Gastroesophageal sphincter (tissue), 4 donors: Measurements from ENCODE around the gene DPEP1. TPM values are rescaled to one million over a fixed set of nuclear protein-coding genes. Genes with fewer than 3 reads are reported as not detected.

Experiments used
- ATAC-seq: fragments of 150-250 bp; one replicate; pipeline ENCODE4 v1.9.1; 2016; ENCODE audit warnings: mild to moderate bottlenecking, moderate library complexity
- H3K27ac ChIP-seq, 4 donors: fragments of 200-600 bp; sonication (generic) in 3 of 4; 1 replicate in 3 of 4; 2 replicates in 1 of 4; pipeline ENCODE4 v1.5.1; 2016 to 2019
- H3K27me3 ChIP-seq: fragments of 200-600 bp; sonication (generic); one replicate; pipeline ENCODE4 v1.5.1; 2019
- H3K36me3 ChIP-seq, 2 donors: fragments of 200-600 bp; sonication (generic); one replicate each; pipeline ENCODE4 v1.5.1; 2019; ENCODE audit warnings: control low read depth in 1 of 2
- H3K4me1 ChIP-seq, 3 donors: fragments of 200-600 bp; sonication (generic); 1 replicate in 2 of 3; 2 replicates in 1 of 3; pipeline ENCODE4 v1.5.1; 2016 to 2019; ENCODE audit warnings: control low read depth in 2 of 3
- H3K4me3 ChIP-seq, 2 donors: fragments of 200-600 bp; sonication (generic); one replicate each; pipeline ENCODE4 v1.5.1; 2019; ENCODE audit warnings: mild to moderate bottlenecking in 1 of 2, moderate library complexity in 1 of 2
- H3K9me3 ChIP-seq, 3 donors: fragments of 200-600 bp; sonication (generic); one replicate each; pipeline ENCODE4 v1.5.1; 2017 to 2019; ENCODE audit warnings: control low read depth in 2 of 3
- CTCF ChIP-seq, 4 experiments: fragments of 200-600 bp in 2 of 4; fragments of 450-650 bp in 2 of 4; sonication (generic) in 1 of 4; IDR thresholded peaks; one replicate each; pipeline ENCODE4 v1.5.1; 2017 to 2019; ENCODE audit warnings: antibody characterized with exemption in 4 of 4, mild to moderate bottlenecking in 2 of 4, moderate library complexity in 2 of 4
- EP300 ChIP-seq: sonication (generic); formaldehyde crosslinking; IDR thresholded peaks from one replicate; pipeline ENCODE4 v1.6.1; 2017; ENCODE audit warnings: antibody characterized with exemption, mild to moderate bottlenecking
- POLR2A ChIP-seq, 2 donors: fragments of 450-650 bp; IDR thresholded peaks; one replicate each; pipeline ENCODE4 v1.6.1; 2017; ENCODE audit warnings: antibody characterized with exemption in 2 of 2, mild to moderate bottlenecking in 2 of 2, moderate library complexity in 1 of 2
- POLR2AphosphoS5 ChIP-seq: sonication (generic); formaldehyde crosslinking; IDR thresholded peaks from one replicate; pipeline ENCODE4 v1.6.1; 2017; ENCODE audit warnings: antibody characterized with exemption
- WGBS, 2 donors: methylation state at CpG; one replicate each; pipeline ENCODE4 v1.1.5; 2018; ENCODE audit warnings: low coverage in 1 of 2; 5-methylcytosine and 5-hydroxymethylcytosine counted together
- total RNA-seq, 4 donors: library from RNA; depleted of rRNA; stranded (reverse); fragments of >200 nt; gene quantifications; one replicate each; pipeline ENCODE4 v1.1.0, GENCODE V29; 2016

DPEP1 gene
- total RNA-seq, 4 donors from 2014 or later = 0.54 TPM; not detected in 3

GRCh38 chr16:89583197-89583894, 30.1 kb upstream of the DPEP1 start:
- no peaks in the 10 kb centered on the region for H3K9me3 ChIP-seq
- peaks cover 0 to 6% (median 0%) of the 10 kb centered on the region in 3 donors for H3K4me1 ChIP-seq
- TF ChIP-seq POLR2AphosphoS5 (no peak), EP300 (no peak), POLR2A (IDR thresholded peaks at IDR 0.05) (no peak), CTCF (IDR thresholded peaks at IDR 0.05) (no peak)
- H3K4me3 ChIP-seq = no peak overlapping the region
- WGBS, 2 donors = no CpG with 5 or more reads among the region's 36 CpGs
- H3K27ac ChIP-seq = no peak overlapping the region
- ATAC-seq = no peak
- peaks cover 18% of the 10 kb centered on the region for H3K27me3 ChIP-seq
- no peaks in the 10 kb centered on the region for H3K36me3 ChIP-seq

GRCh38 chr16:89583895-89584644, 29.4 kb upstream of the DPEP1 start:
- Histone ChIP-seq H3K4me1 (peaks cover 0 to 6% (median 0%) of the 10 kb centered on the region in 3 donors), H3K36me3 (no peaks in the 10 kb centered on the region), H3K27ac (no peak overlapping the region), H3K27me3 (peaks cover 17% of the 10 kb centered on the region), H3K4me3 (no peak overlapping the region), H3K9me3 (no peaks in the 10 kb centered on the region)
- TF ChIP-seq CTCF (IDR thresholded peaks at IDR 0.05) (no peak), POLR2AphosphoS5 (no peak), EP300 (no peak), POLR2A (IDR thresholded peaks at IDR 0.05) (no peak)
- ATAC-seq = no peak
- WGBS, 2 donors = 100% methylated on average over 1 of the region's 49 CpGs; no CpG with 5 or more reads in 1 of the 2 donors

- ATAC-seq = no peak
- Histone ChIP-seq H3K27me3 (peaks cover 17% of the 10 kb centered on the region), H3K4me1 (peaks cover 0 to 6% (median 0%) of the 10 kb centered on the region in 3 donors), H3K4me3 (no peak overlapping the region), H3K27ac (no peak overlapping the region), H3K9me3 (no peaks in the 10 kb centered on the region), H3K36me3 (no peaks in the 10 kb centered on the region)
- WGBS, 2 donors = 59 to 67% methylated on average over 3 to 9 of the region's 25 CpGs
- TF ChIP-seq POLR2AphosphoS5 (no peak), CTCF (IDR thresholded peaks at IDR 0.05) (no peak), POLR2A (IDR thresholded peaks at IDR 0.05) (no peak), EP300 (no peak)
Observed at GRCh38 chr16:89584768-89585549, 28.5 kb upstream of the DPEP1 start.

- no peak for ATAC-seq
- no peak overlapping the region for H3K4me3 ChIP-seq
- H3K36me3 ChIP-seq = no peaks in the 10 kb centered on the region
- no peak for TF ChIP-seq CTCF (IDR thresholded peaks at IDR 0.05)
- no peak for TF ChIP-seq POLR2A (IDR thresholded peaks at IDR 0.05)
- no peak for TF ChIP-seq EP300
- no peak for TF ChIP-seq POLR2AphosphoS5
- peaks cover 17% of the 10 kb centered on the region for H3K27me3 ChIP-seq
- H3K9me3 ChIP-seq = no peaks in the 10 kb centered on the region
- no peak overlapping the region for H3K27ac ChIP-seq
- peaks cover 0 to 6% (median 0%) of the 10 kb centered on the region in 3 donors for H3K4me1 ChIP-seq
- 80 to 87% methylated on average over 1 to 4 of the region's 7 CpGs for WGBS, 2 donors
Observed at GRCh38 chr16:89586218-89586617, 27.2 kb upstream of the DPEP1 start.
